IMR-90 (cell line): Measurements from ENCODE around the gene RING1. TPM values are rescaled to one million over a fixed set of nuclear protein-coding genes. Genes with fewer than 3 reads are reported as not detected.
A peak's percentile ranks its signal among the peaks of the same experiment; 100 is the strongest.

ENCODE experiments used
- ATAC-seq: fragments of 200-7000 bp; cut with Tn5 transposase; 2 replicates; pipeline ENCODE4 v1.9.1; 2020; ENCODE audit warnings: low read depth, mild to moderate bottlenecking, moderate library complexity
- BruUV-seq: library from RNA; stranded (reverse); fragments of 400-500 nt; replicated peaks from 2 replicates; lab custom pipeline; 2021; lab: Mats Ljungman, UMichigan
- CTCF ChIA-PET: fragments of 300-600 bp; formaldehyde crosslinking; extraction: SDS; loops from one replicate; lab custom pipeline; 2021; ENCODE audit warnings: antibody characterized with exemption; lab: Yijun Ruan, JAX
- POLR2A ChIA-PET: fragments of 300-600 bp; sonication (Branson Sonifier 250); formaldehyde crosslinking; loops from one replicate; lab custom pipeline; 2022; ENCODE audit warnings: antibody characterized with exemption; ENCODE audit not compliant: unreplicated experiment; lab: Charles Lee
- DNase-seq: peaks from one replicate; pipeline ENCODE4 v3.0.0; 2013
- H2AFZ ChIP-seq: replicated peaks from 2 replicates; pipeline ENCODE3; 2013; ENCODE audit warnings: low read length, mild to moderate bottlenecking; ENCODE audit not compliant: poor library complexity
- H2AK5ac ChIP-seq: 2 replicates; pipeline ENCODE4 v1.6.1; 2013; ENCODE audit warnings: low read depth, low read length, inconsistent platforms
- H2AK9ac ChIP-seq: replicated peaks from 2 replicates; pipeline ENCODE3; 2013; ENCODE audit warnings: mild to moderate bottlenecking, low read depth, low read length, moderate library complexity; ENCODE audit not compliant: poor library complexity
- H2BK120ac ChIP-seq: 2 replicates; pipeline ENCODE4 v1.6.1; 2013; ENCODE audit warnings: low read depth, low read length, inconsistent platforms
- H2BK15ac ChIP-seq: 3 replicates; pipeline ENCODE4 v1.6.1; 2013; ENCODE audit warnings: low read depth, low read length, inconsistent platforms
- H2BK20ac ChIP-seq: 2 replicates; pipeline ENCODE4 v1.6.1; 2013; ENCODE audit warnings: low read depth, mild to moderate bottlenecking, inconsistent platforms, low read length, moderate library complexity
- H2BK5ac ChIP-seq: 2 replicates; pipeline ENCODE4 v1.6.1; 2013; ENCODE audit warnings: mild to moderate bottlenecking, low read depth, low read length, inconsistent platforms; ENCODE audit not compliant: poor library complexity, severe bottlenecking
- H3K14ac ChIP-seq: replicated peaks from 2 replicates; pipeline ENCODE4 v1.6.1; 2013; ENCODE audit warnings: low read depth, low read length, inconsistent platforms
- H3K18ac ChIP-seq: 2 replicates; pipeline ENCODE4 v1.6.1; 2013; ENCODE audit warnings: low read depth, low read length, control low read depth
- H3K23ac ChIP-seq: 2 replicates; pipeline ENCODE4 v1.6.1; 2013; ENCODE audit warnings: low read depth, low read length, inconsistent platforms
- H3K27ac ChIP-seq: 2 replicates; pipeline ENCODE4 v1.5.1; 2013; ENCODE audit warnings: mild to moderate bottlenecking, control low read depth, low read length; ENCODE audit not compliant: insufficient read depth
- H3K27me3 ChIP-seq: 2 replicates; pipeline ENCODE4 v1.6.1; 2013; ENCODE audit warnings: low read length; ENCODE audit not compliant: control insufficient read depth, insufficient read depth
- H3K36me3 ChIP-seq: 2 replicates; pipeline ENCODE4 v1.6.1; 2013; ENCODE audit warnings: low read length, mixed read lengths; ENCODE audit not compliant: control insufficient read depth, insufficient read depth
- H3K4ac ChIP-seq: 2 replicates; pipeline ENCODE4 v1.6.1; 2013; ENCODE audit warnings: low read depth, low read length, inconsistent platforms
- H3K4me1 ChIP-seq: 2 replicates; pipeline ENCODE4 v1.6.1; 2013; ENCODE audit warnings: low read length, mixed read lengths; ENCODE audit not compliant: control insufficient read depth, insufficient read depth
- H3K4me2 ChIP-seq: 2 replicates; pipeline ENCODE4 v1.6.1; 2013; ENCODE audit warnings: low read depth, mild to moderate bottlenecking, control low read depth, low read length, moderate library complexity
- H3K4me3 ChIP-seq: 2 replicates; pipeline ENCODE4 v1.5.1; 2013; ENCODE audit warnings: low read depth, mild to moderate bottlenecking, control low read depth, low read length, moderate library complexity; ENCODE audit not compliant: insufficient read depth
- H3K56ac ChIP-seq: 2 replicates; pipeline ENCODE4 v1.6.1; 2013; ENCODE audit warnings: low read length, inconsistent platforms; ENCODE audit not compliant: insufficient read depth; ENCODE audit errors: extremely low read depth
- H3K79me1 ChIP-seq, 2 experiments: 2 replicates each; pipeline ENCODE4 v1.6.1; 2013; ENCODE audit warnings: low read length in 2 of 2, inconsistent platforms in 1 of 2, low read depth in 1 of 2
- H3K9ac ChIP-seq: 2 replicates; pipeline ENCODE4 v1.6.1; 2013; ENCODE audit warnings: low read depth, low read length, control low read depth
- H3K9me1 ChIP-seq: 2 replicates; pipeline ENCODE4 v1.6.1; 2013; ENCODE audit warnings: low read length, inconsistent platforms; ENCODE audit not compliant: insufficient read depth
- H3K9me3 ChIP-seq: 2 replicates; pipeline ENCODE4 v1.6.1; 2013; ENCODE audit warnings: low read length; ENCODE audit not compliant: control insufficient read depth, insufficient read depth
- H4K20me1 ChIP-seq: 2 replicates; pipeline ENCODE4 v1.6.1; 2013; ENCODE audit warnings: low read length, inconsistent platforms; ENCODE audit not compliant: insufficient read depth
- H4K5ac ChIP-seq: 2 replicates; pipeline ENCODE4 v1.6.1; 2013; ENCODE audit warnings: mild to moderate bottlenecking, low read depth, low read length, control low read depth
- H4K8ac ChIP-seq, 2 experiments: 2 replicates each; pipeline ENCODE4 v1.6.1; 2013; ENCODE audit warnings: low read depth in 2 of 2, low read length in 2 of 2, control low read depth in 1 of 2, inconsistent platforms in 1 of 2
- H4K91ac ChIP-seq: 2 replicates; pipeline ENCODE4 v1.6.1; 2013; ENCODE audit warnings: low read depth, low read length, inconsistent platforms; ENCODE audit not compliant: insufficient read depth
- CTCF ChIP-seq: conservative IDR thresholded peaks from 2 replicates; pipeline ENCODE4 v1.5.1; 2012; ENCODE audit warnings: mild to moderate bottlenecking, low read depth, low read length, improper control_type of control experiment
- POLR2A ChIP-seq: IDR thresholded peaks from 2 replicates; pipeline ENCODE4 v1.6.1; 2012; ENCODE audit warnings: mild to moderate bottlenecking, low read depth, low read length
- WGBS, 2 experiments: methylation state at CpG; one replicate each; pipeline versions ENCODE4 v1.1.5 to v1.1.7; 2013; ENCODE audit warnings: missing lambda C conversion rate in 2 of 2; ENCODE audit not compliant: insufficient read length in 1 of 2; ENCODE audit errors: extremely low coverage in 2 of 2; 5-methylcytosine and 5-hydroxymethylcytosine counted together
- dilution Hi-C: fragments of 300-500 bp; cut with HindIII; formaldehyde crosslinking; loops from one replicate; pipeline ENCODE4 v1.14.3; 2018; ENCODE audit warnings: low sequenced_read_pairs; ENCODE audit not compliant: unreplicated experiment
- in situ Hi-C: fragments of 300-500 bp; cut with MboI; formaldehyde crosslinking; loops from 3 replicates; pipeline ENCODE4 v1.14.3; 2019; ENCODE audit warnings: low sequenced_read_pairs, inconsistent platforms, mixed read lengths
- intact Hi-C: fragments of 100-400 bp; cut with micrococcal nuclease; formaldehyde crosslinking; loops from 2 replicates; pipeline ENCODE4 v1.10.0; 2022
- polyA plus RNA-seq, 3 experiments: library from polyadenylated mRNA; depleted of rRNA; stranded (reverse); fragments of >200 nt; gene quantifications; 2 replicates each; pipeline ENCODE4 v1.2.3, GENCODE V29; 2012; ENCODE audit warnings: low replicate concordance in 1 of 3
- total RNA-seq: library from RNA; depleted of rRNA; stranded (reverse); fragments of >200 nt; gene quantifications from 2 replicates; pipeline ENCODE4 v1.2.3, GENCODE V29; 2012

Gene RING1
- total and polyA plus RNA-seq, 2 of the 4 experiments (the other 2 are of a cell fraction) = 14.9 to 40.8 TPM

GRCh38 chr6:33201147-33201545, 7.2 kb upstream of the RING1 start:
- intact Hi-C loops (loop anchor here (2.0 kb wide), 2 partner anchors 48 to 228 kb away; no protein-coding TSS in a partner anchor), dilution Hi-C loops (no loop called here), in situ Hi-C loops (no loop called here)
- Histone ChIP-seq H2BK20ac (no peak overlapping the region), H4K5ac (peak overlapping the region; percentile 85), H3K4me3 (peak overlapping the region; percentile 73), H3K14ac (peak overlapping the region; percentile 100), H4K8ac (peak overlapping the region; percentile 81 to 99), H3K27ac (peak overlapping the region; percentile 92), H3K27me3 (no peaks in the 10 kb centered on the region), H2BK5ac (peak overlapping the region; percentile 95), H3K4me1 (peaks cover 25% of the 10 kb centered on the region), H3K23ac (peak overlapping the region; percentile 99), H2AK9ac (peak overlapping the region; percentile 100), H3K36me3 (peaks cover 34% of the 10 kb centered on the region), H2BK15ac (peak overlapping the region; percentile 13; the same call in 2 of the 3 replicates), H3K9ac (peak overlapping the region; percentile 98), H2AFZ (peak overlapping the region; percentile 99), H3K79me1 (peaks cover 20 to 88% of the 10 kb centered on the region in 2 experiments; a peak in 3 of 4 replicates), H3K9me1 (peaks cover 31% of the 10 kb centered on the region), H3K18ac (peak overlapping the region; percentile 88), H3K56ac (peak overlapping the region; percentile 100), H3K9me3 (no peaks in the 10 kb centered on the region), H3K4me2 (peak overlapping the region; percentile 99), H4K91ac (peak overlapping the region; percentile 99), H3K4ac (peak overlapping the region; percentile 99), H4K20me1 (peaks cover 55% of the 10 kb centered on the region; the same call in 1 of the 2 replicates), H2BK120ac (peak overlapping the region; percentile 76), H2AK5ac (peak overlapping the region; percentile 99)
- TF ChIP-seq CTCF (0 out of 2 replicates have a peak, but pooled peaks have one; percentile 4), POLR2A (no peak)
- ChIA-PET CTCF (no interaction called here), POLR2A (no interaction called here)
- 21% methylated on average over 5 of the region's 14 CpGs; no CpG with 5 or more reads in 1 of the 2 experiments for WGBS, 2 experiments
- DNase-seq (no peak), ATAC-seq (peak; percentile 3)
- BruUV-seq = TSS peak; percentile 91
